Measurements from ENCODE around the gene ETNPPL.

- TF ChIP-seq, protein P1, sequence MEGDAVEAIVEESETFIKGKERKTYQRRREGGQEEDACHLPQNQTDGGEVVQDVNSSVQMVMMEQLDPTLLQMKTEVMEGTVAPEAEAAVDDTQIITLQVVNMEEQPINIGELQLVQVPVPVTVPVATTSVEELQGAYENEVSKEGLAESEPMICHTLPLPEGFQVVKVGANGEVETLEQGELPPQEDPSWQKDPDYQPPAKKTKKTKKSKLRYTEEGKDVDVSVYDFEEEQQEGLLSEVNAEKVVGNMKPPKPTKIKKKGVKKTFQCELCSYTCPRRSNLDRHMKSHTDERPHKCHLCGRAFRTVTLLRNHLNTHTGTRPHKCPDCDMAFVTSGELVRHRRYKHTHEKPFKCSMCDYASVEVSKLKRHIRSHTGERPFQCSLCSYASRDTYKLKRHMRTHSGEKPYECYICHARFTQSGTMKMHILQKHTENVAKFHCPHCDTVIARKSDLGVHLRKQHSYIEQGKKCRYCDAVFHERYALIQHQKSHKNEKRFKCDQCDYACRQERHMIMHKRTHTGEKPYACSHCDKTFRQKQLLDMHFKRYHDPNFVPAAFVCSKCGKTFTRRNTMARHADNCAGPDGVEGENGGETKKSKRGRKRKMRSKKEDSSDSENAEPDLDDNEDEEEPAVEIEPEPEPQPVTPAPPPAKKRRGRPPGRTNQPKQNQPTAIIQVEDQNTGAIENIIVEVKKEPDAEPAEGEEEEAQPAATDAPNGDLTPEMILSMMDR (IDR thresholded peaks at IDR 0.05): no peak
- TF ChIP-seq POLR2A (IDR thresholded peaks at IDR 0.05): no peak
These were observed 53.6 kb downstream of the ETNPPL start for GRCh38 chr4:108709234-108709633.
